ENCODE results near the gene E2F4.
A peak's percentile ranks its signal among the peaks of the same experiment; 100 is the strongest.

Gene E2F4, protein sequence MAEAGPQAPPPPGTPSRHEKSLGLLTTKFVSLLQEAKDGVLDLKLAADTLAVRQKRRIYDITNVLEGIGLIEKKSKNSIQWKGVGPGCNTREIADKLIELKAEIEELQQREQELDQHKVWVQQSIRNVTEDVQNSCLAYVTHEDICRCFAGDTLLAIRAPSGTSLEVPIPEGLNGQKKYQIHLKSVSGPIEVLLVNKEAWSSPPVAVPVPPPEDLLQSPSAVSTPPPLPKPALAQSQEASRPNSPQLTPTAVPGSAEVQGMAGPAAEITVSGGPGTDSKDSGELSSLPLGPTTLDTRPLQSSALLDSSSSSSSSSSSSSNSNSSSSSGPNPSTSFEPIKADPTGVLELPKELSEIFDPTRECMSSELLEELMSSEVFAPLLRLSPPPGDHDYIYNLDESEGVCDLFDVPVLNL

GRCh38 chr16:67191995-67192681 lies at the start of gene E2F4:
TSS of gene E2F4 (plus strand) at chr16:67192155. CDS start at chr16:67192228, 73 bp downstream.
- H3K9me3 ChIP-seq = no peaks in the 10 kb centered on the region
- peaks cover 28 to 42% (median 36%) of the 10 kb centered on the region in 3 donors for H3K36me3 ChIP-seq
- peak; percentile 88 to 94 for DNase-seq
- H3K4me3 ChIP-seq = peak within 1 kb of the TSS; percentile 68 to 87
- intact Hi-C loops (cut with DNase I; ENCODE audit: low total_unique reads) = no loop called here
- H3K27ac ChIP-seq = peak within 1 kb of the TSS; percentile 66 to 75
- no peaks in the 10 kb centered on the region for H3K27me3 ChIP-seq
- H3K4me1 ChIP-seq = peaks cover 12 to 28% (median 22%) of the 10 kb centered on the region in 4 donors
- TF ChIP-seq CTCF (IDR thresholded peaks at IDR 0.05) = no peak

- TF ChIP-seq CTCF (IDR thresholded peaks at IDR 0.05) = no peak
- H3K4me1 ChIP-seq = no peaks in the 10 kb centered on the region
- intact Hi-C loops (cut with DNase I; ENCODE audit: low total_unique reads) = no loop called here
- H3K9me3 ChIP-seq = no peaks in the 10 kb centered on the region
- H3K4me3 ChIP-seq = no peak overlapping the region
- peaks cover 82 to 99% (median 95%) of the 10 kb centered on the region in 3 donors for H3K36me3 ChIP-seq
- no peak overlapping the region for H3K27ac ChIP-seq
- H3K27me3 ChIP-seq = no peaks in the 10 kb centered on the region
- no peak for DNase-seq
Measured at GRCh38 chr16:67142342-67142741, 49.6 kb upstream of the E2F4 start.

DNA sequence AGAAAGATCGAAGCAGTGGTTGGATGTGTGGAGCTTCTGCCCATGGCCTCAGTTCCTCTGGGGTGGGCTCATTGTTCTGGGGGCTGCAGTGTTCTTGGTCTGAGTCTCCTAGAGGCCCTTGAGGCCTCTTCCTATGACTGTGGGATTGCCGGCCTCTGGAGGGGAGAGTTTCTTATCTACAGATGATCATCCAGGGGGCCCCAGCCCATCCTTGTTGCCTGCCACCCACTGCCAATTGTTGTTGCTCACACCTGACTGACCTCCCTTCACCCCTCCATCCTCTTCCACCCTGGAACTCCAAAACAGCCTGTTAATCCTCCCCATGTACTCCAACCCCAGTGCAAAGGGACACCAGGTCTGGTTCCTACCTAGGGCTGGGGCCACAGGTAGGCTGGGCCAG lies 47.0 kb upstream of the E2F4 start:
- Histone ChIP-seq H3K9me3 (no peaks in the 10 kb centered on the region), H3K4me3 (no peak overlapping the region), H3K27ac (no peak overlapping the region), H3K27me3 (no peaks in the 10 kb centered on the region), H3K36me3 (peaks cover 59 to 92% (median 79%) of the 10 kb centered on the region in 3 donors), H3K4me1 (peaks cover 0 to 4% (median under 1%) of the 10 kb centered on the region in 4 donors)
- intact Hi-C loops (cut with DNase I; ENCODE audit: low total_unique reads) = no loop called here
- no peak for TF ChIP-seq CTCF (IDR thresholded peaks at IDR 0.05)
- DNase-seq = no peak

GRCh38 chr16:67145746-67146145 lies 46.2 kb upstream of the E2F4 start:
- intact Hi-C loops (cut with DNase I; ENCODE audit: low total_unique reads) = no loop called here
- Histone ChIP-seq H3K36me3 (peaks cover 50 to 84% (median 71%) of the 10 kb centered on the region in 3 donors), H3K9me3 (no peaks in the 10 kb centered on the region), H3K4me3 (no peak overlapping the region), H3K27me3 (no peaks in the 10 kb centered on the region), H3K27ac (no peak overlapping the region), H3K4me1 (peaks cover 0 to 12% (median 8%) of the 10 kb centered on the region in 4 donors)
- DNase-seq = no peak
- no peak for TF ChIP-seq CTCF (IDR thresholded peaks at IDR 0.05)

DNA sequence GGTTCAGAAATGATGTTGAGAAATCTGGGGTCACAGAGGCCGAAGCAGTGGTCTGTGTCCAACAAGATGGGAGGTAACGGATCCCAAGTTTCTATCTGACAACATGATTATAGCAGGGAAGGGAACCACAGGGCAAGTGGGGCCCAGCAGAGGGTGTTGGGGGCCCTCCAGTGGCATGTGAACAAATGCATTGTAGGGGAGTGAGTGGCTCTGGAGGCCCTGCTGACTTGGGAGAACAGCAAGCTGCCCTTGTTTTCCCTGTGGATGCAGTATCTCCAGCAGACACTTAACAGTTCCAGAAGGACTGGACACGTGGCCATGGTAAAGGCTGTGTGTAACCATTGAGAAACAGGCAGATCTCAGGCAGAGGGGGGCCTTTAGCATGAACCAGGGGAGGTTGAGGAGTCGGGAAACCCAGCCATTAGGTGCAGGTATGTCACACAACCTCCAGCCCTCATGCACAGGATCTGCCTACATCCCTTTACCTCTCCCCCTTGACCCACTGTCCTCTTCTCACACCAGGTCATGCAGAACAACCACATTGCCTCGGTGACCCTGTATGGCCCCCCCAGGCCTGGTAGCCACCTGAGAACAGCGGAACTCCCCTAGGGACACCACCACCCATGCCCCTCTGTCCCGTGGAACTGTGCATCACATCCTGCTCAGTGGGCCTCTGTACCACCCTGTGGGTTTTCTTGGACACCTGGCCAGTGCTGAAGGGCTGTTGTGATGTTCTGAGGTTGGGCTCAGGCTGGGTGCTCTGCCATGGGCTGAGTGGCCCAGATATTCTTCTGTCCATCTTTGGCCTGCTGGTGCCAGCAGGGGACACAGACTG lies 45.2 kb upstream of the E2F4 start:
- intact Hi-C loops (cut with DNase I; ENCODE audit: low total_unique reads) = no loop called here
- no peak overlapping the region for H3K27ac ChIP-seq
- no peak overlapping the region for H3K4me3 ChIP-seq
- peaks cover 41 to 74% (median 61%) of the 10 kb centered on the region in 3 donors for H3K36me3 ChIP-seq
- no peaks in the 10 kb centered on the region for H3K27me3 ChIP-seq
- TF ChIP-seq CTCF (IDR thresholded peaks at IDR 0.05) = no peak
- H3K9me3 ChIP-seq = no peaks in the 10 kb centered on the region
- no peak for DNase-seq
- peaks cover 0 to 21% (median 13%) of the 10 kb centered on the region in 4 donors for H3K4me1 ChIP-seq
